ENCODE results near the gene HCN2.
"Not testable (repeated sequence)": the region's sequence is repeated elsewhere in the genome, so short reads cannot be mapped to it uniquely, and the experiment has no call there.

HCN2 gene

DNA sequence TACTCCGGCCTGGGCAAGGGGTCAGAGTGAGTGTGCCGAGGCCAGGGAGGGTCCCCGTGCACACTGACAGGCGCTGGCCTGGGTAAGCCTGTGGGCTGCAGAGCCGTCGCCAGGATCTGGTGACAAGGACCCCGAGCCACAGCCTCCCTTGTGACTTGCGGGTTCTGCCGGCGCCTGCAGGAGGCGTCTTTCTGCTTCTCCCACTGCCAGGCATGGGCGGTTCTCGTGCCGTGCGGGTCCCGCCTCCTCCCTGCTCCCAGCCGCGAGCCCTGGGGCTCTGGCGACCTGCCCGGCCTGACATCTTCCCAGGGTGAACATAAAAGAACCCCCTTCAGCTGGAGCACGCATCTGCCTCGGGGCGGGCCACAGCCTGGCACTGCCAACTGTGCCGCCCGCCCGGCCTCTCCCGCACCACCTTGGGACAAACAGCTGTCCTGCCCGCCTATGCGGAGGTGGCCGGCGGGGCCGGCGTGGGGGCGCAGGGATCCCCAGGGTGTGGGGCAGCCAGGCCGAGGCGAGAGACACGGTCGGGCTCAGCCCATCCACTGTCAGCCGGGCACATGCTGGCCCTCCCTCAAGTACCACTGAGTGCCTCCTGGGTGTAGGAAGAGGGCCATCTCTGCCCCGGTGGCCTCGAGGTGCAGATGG, 1.5 kb upstream of the HCN2 start:
- DNase-seq: peak; percentile 96

DNA sequence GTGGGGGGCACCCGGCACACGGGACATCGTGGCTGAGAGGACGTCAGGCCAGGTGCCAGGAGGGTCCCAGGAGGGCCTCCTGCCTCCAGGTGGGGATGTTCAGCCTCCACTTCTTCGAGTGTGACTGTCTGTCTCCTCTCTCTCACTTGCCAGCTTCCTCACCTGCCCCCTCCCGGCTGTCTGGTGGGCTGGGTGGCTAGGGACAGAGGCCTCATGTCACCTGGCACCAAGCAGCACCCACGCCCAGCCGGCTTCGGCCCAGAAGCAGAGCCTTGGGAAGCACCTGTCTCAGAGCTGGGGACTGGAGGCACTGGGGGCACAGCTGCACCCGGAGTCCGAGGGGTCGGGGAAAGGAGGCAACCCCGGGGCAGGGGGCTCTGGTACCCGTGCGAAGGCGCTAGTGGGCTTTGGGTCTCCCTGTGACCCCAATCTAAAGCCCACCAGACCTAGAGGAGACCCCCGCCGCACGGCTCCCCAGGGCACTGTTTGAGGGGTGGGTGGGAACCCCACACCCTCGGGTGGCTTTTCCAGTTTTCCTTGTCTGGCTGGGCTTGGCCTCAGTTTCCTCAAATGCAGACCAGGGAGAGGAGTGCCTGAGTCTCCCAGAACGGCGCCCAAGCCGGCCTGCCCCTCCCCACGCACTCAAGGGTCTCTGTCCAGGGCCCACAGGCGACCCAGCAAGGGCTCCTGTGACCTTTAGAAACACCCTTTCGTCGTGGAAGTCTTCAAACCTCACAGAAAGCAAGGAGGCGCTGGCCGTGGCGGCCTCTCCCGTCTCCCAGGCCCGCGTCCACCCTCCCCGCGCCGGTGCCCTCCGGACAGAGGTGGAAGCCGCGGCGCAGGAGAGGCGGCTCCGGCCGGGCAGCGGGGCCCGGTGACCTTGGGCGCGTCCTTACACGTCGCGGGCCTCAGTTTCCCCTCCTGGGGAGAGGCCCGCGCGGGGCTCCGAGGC, 664 bp upstream of the HCN2 start:
- peak; percentile 87 for DNase-seq

DNA sequence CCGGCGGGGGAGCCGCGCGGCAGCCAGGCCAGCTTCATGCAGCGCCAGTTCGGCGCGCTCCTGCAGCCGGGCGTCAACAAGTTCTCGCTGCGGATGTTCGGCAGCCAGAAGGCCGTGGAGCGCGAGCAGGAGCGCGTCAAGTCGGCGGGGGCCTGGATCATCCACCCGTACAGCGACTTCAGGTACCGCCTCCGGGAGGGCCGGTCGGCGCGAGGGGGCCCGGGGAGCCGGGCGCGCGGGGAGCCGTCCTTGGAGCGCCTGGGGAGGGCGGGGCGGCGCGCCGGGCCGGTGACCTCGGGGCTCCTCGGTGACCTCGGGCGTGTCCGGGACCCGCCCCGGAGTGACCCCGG, 690 bp downstream of the HCN2 start:
- DNase-seq: peak; percentile 28

DNA sequence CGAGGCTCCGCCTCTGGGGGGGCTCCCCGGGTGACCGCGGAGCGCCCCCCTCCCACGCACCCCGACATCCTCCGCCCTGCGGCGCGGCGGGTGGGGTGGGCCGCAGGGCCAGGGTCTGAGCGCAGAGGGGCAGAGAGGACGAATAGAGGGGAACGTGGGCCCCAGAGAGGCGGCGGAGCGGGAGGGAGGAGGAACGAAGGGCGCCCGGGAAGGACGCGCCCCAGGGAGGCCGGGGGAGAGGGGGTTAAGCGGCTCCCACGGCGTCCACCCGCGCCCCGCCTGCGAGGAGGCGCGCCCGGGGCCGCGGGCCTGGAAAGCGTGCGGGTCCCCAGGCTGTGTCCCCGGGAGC, 1.0 kb downstream of the HCN2 start:
- DNase-seq: no peak

DNA sequence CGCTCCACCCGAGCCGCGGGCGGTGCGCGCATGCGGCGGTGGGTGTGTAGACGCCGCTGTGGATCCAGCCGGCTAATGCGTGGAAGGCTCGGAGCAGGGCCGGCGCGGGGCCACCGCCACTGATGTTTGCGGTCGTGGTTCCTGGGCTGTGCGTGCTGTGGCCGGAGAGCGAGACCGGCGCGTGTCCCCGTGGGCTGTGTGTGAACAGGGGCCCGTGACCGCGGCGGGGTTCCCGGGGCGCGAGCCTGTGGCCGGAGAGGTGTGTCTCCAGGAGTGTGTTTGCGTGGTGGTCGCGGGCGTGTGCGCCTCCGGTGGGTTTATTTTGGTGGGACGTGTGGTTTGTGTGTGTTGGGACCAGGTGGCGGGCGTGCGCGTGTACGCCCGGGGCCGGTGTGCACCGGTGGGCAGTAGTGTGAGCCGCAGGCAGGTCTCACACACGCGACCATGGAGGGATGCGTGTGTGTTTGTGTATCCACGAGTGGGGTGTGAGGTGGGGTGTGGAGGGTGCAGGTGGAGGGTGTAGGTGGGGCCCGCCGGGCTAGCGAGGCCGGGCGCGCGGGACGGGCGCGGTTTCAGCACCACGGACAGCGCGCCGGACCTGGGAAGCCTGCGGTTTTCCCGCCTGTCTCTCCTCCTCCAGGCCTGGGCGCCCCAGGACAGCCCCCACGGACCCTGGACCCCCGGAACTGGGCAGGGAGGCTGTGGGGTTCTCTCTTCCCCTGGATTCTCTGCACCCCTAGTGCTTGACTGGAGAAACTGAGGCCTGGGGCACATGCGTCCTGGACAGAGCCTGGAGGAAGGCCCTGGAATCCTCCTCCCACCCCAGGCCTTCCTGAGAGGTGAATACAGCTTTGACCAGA, 1.6 kb downstream of the HCN2 start:
- no peak for DNase-seq

DNA sequence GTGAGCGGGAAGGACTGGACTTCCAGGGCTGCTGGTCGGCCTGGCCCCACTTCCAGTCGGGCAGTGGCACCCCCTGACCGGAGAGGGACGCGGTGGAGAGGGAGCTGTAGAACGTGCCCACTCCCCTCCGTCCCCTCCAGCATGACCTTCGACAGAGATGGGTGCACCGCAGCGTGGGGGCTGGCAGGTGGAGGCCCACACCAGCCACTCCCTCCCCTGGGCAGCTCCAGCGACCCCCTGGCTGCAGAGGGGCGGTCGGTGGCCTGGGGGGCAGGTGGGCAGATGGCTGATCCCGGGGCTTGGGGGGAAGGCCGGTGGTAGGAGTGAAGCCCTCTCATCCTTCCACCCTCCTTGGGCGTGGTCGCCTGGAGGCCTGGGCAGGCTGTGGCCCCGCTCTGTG, 2.4 kb downstream of the HCN2 start:
- no peak for DNase-seq

DNA sequence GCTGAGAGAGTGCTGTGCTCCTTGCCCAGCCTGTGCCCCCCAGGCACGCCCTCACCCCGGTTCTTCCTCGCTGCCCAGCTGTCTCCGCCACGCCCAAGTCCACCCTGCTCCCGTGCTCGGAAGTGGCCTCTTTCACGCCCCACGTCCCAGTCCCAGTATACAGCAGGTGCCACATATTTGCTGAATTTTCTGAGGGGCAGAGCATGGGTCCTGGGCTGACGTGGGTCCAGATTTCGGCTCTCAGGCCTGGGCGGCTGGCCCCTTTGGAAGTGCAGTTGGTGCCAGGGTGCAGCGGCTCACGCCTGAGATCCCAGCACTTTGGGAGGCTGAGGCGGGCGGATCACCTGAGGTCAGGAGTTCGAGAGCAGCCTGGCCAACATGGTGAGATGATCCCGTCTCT, 3.4 kb downstream of the HCN2 start:
- DNase-seq: no peak

DNA sequence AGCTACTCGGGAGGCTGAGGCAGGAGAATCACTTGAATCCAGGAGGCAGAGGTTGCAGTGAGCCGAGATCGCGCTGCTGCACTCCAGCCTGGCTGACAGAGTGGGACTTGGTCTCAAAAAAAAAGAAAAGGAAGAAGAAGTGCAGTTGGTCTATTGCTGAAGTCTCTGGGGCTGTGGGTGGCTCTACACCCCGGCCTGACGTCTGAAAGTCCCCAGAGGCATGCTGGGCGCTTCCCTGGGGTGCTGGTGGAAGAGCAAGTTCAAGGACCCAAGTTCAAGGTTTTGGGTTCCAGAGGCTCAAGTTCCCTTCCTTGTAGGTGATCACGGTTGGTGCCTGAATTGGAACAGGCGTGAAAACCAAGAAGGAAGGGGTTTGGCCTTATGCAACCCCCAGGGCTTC, 3.8 kb downstream of the HCN2 start:
- DNase-seq: no peak

DNA sequence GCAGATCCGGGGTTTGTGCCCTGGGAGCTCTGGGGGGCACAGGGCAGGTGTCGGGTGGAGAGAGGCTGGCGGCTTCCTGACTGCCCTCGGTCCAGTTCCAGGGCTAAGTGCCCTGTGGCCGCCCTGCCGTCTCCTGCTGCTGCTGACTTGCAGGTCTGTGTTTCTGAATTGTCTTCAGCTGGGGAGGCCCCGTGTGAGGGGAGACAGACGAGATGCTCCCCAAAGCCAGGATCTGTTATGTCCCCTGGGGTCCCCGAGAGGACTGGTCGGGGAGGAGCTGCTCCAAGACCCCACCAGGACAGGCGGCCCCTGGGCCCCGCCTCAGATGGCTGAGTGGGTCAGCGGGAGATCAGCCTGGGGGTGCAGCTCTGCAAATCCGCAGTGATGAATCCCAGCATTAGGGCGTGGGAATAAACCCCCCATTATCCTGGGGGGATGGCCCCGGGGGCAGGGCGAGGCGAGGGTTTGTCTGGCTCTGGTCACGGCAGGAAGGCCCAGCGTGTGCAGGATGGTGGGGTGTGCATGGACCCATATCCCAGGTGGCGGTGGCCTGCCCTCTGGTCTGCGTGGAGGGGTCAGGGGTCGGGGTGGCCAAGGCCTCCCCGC, 4.7 kb downstream of the HCN2 start:
- DNase-seq: no peak

DNA sequence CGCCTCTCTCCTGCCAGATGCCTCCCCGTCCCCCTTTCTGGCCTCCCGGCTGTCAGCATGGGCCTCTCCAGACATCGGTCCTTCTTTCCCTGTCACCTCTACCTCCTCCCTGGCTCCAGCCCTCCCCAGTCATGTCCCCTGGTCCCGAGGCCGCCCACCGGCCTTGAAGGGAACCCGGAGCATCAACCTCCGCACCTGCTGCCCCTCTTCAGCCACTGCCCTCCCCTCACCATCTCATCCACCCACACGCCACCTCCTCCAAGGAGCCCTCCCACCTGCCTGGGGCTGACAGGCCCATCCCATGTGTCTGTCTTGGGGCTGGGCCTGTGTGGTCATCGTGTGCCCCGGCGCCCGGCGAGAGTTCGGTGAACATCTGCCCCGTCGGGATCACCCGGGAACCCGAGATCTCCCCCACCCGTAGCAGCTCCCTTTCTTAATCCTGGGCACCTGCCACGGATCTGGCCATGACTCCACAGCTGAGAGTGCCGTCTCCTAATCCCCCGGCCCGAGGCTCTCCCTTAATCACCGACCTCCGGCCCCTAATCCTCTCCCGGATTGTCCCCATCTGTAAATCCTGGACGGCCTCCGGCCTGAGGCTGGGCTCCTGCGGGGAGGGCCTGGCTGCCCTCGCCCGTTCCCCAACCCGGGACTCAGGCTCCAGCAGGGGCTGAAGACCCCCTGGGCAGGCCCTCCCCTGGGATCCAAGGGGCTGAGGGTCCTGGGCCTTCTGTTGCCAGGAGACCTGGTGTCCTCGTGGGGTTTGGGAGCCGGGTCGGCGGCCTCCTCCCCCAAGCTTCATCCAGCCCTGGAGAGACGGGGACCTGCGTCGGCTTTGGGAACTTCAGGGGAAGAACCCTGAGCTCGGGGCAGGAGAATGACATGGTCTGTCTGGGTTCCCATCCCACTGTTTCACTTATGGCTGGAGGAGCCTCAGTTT, 5.9 kb downstream of the HCN2 start:
- no peak for DNase-seq

DNA sequence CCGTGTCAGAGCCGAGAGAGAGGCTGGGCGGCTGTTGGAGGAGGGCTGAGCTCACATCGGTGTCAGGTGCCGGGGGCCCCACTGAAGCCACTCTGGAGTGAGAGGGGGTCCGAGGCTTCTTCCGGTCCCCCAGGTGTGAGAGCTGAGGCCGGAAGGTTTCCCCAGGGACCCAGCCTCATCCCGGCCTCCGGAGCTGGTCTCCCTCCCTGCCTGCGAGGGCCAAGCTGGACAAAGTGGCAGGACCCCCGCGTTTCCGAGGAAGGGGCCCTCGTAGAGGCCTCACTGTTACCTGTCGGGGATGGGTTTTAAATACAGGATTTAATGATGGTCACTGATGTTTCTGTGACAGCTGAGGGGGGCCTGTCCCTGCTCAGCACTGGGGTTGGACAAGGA, 6.6 kb downstream of the HCN2 start:
- no peak for DNase-seq

DNA sequence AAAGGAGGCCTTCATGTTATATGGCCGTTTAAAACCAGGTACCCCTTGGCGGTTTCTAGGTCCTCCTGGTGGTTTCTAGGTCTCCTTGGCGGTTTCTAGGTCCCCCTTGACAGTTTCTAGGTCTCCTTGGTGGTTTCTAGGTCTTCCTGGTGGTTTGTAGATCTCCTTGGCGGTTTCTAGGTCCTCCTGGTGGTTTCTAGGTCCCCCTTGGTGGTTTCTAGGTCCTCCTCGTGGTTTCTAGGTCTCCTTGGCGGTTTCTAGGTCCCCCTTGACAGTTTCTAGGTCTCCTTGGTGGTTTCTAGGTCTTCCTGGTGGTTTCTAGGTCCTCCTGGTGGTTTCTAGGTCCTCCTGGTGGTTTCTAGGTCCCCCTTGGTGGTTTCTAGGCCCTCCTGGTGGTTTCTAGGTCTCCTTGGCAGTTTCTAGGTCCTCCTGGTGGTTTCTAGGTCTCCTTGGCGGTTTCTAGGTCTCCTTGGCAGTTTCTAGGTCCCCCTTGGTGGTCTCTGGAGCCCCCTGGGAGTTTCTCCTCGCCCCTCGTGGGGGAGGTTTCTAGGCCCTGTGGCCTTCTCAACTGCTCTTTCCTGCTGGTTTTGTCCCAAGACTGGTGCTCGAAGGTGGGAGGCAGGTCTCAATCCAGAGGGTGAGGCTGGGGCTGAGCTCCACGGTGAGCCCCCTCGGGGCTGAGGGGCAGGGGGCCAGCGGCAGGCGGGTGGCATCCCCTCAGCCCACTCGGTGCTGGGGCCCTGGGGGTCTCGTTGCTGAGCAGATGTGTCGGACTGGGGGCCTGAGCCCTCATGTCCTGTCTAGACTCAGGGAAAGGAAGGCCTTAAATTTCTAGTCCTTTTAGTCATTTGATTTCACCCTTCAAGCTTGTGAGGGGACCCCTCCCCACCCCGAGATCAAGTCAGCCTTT, 8.0 kb downstream of the HCN2 start:
- no peak for DNase-seq

DNA sequence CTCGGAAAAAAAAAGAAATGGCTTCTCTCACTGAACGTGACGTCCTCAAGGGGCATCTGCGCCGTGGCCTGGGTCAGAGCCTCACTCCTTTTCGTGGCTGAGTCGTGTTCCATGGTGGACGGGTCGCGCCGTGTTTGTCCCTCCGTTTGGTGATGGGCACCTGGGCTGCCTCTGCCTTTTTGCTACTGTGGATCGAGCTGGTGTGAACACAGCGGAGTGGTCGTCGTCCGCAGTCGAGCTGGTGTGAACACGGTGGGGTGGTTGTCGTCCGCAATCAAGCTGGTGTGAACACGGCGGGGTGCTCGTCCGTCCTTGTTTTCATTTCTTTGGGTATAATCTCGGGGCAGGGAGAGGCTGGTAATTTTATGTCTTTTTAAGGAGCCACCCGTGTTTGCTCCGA, 11.6 kb downstream of the HCN2 start:
- DNase-seq: no peak

DNA sequence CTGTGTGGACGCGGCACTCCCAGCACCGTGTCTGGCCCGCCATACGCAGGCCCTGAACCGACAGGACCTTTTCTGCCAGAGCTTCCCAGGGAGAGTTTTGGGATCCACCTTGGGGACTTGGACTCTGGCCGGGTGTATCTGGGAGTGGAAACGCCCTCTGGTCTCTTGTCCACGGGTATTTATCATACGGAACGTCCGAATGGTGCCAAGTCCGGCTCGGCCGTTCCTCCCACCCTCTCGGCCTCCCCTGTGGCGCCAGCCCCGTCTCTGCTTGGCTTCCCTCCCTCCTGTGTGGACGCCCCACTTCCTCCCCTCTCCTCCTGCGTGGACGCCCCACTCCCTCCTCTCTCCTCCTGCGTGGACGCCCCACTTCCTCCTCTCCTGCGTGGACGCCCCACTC, 12.1 kb downstream of the HCN2 start:
- no peak for DNase-seq

DNA sequence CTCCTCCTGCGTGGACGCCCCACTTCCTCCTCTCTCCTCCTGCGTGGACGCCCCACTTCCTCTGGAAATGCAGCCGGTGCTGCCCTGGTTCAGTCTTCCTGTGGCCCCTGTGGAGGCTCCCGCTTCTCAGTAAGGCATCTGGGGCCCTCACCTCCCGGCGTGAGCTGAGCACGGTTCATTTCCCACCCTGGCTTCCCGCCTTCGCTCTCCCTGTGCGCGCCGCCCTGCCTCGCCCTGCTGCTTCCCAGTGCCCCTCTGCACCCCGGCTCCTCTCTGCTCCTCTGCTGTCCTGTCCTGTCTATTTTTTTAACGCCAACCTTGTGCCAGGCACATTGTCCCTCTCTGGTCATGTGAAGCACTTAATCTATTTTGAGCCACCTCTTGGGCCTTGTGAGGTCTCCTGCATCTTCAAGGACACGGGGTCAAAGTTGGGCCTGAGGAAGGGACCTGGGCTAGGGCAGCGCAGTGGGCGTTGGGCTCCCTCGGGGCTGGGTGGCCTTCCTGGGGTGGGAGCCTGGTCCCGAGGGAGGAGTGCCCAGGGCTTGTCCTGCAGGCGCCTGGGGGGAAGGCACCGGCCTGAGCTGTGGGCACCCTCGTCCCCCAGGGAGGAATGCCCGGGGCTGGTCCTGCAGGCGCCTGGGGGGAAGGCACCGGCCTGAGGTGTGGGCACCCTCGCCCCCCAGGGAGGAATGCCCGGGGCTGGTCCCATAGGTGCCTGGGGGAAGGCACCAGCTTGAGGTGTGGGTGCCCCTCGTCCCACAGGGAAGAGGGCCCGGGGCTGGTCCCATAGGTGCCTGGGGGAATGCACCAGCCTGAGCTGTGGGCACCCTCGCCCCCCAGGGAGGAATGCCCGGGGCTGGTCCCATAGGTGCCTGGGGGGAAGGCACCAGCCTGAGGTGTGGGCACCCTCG, 13.0 kb downstream of the HCN2 start:
- DNase-seq: no peak

DNA sequence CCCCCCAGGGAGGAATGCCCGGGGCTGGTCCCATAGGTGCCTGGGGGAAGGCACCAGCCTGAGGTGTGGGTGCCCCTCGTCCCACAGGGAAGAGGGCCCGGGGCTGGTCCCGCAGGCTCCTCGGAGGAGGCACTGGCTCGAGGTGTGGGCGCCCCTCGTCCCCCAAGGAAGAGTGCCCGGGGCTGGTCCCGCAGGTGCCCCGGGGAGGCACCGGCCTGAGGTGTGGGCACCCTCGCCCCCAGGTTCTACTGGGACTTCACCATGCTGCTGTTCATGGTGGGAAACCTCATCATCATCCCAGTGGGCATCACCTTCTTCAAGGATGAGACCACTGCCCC, 13.6 kb downstream of the HCN2 start:
- not testable (repeated sequence) for DNase-seq

DNA sequence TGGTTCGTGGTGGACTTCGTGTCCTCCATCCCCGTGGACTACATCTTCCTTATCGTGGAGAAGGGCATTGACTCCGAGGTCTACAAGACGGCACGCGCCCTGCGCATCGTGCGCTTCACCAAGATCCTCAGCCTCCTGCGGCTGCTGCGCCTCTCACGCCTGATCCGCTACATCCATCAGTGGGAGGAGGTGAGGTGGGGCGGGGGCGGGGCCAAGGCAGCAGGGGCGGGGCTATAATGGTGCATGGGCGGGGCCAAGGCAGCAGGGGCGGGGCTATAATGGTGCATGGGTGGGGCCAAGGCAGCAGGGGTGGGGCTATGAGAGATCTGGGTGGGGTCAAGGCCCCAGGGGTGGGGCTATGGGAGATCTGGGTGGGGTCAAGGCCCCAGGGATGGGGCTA, 14.1 kb downstream of the HCN2 start:
- DNase-seq: not testable (repeated sequence)

DNA sequence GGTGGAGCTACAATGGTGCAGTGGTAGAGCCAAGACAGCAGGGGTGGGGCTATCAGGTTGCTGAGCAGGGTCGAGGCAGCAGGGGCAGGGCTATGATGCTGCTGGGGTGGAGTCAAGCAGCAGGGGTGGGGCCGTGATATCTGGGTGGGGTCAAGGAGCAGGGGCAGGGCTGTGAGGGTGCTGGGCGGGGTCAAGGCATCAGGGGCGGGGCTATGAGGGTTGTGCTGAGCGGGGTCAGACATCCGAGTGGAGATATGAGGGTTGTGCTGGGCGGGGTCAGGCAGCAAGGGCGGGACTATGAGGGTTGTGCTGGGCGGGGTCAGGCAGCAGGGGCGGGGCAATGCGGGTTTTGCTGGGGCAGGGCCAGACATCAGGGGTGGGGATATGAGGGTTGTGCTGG, 14.7 kb downstream of the HCN2 start:
- no peak for DNase-seq

DNA sequence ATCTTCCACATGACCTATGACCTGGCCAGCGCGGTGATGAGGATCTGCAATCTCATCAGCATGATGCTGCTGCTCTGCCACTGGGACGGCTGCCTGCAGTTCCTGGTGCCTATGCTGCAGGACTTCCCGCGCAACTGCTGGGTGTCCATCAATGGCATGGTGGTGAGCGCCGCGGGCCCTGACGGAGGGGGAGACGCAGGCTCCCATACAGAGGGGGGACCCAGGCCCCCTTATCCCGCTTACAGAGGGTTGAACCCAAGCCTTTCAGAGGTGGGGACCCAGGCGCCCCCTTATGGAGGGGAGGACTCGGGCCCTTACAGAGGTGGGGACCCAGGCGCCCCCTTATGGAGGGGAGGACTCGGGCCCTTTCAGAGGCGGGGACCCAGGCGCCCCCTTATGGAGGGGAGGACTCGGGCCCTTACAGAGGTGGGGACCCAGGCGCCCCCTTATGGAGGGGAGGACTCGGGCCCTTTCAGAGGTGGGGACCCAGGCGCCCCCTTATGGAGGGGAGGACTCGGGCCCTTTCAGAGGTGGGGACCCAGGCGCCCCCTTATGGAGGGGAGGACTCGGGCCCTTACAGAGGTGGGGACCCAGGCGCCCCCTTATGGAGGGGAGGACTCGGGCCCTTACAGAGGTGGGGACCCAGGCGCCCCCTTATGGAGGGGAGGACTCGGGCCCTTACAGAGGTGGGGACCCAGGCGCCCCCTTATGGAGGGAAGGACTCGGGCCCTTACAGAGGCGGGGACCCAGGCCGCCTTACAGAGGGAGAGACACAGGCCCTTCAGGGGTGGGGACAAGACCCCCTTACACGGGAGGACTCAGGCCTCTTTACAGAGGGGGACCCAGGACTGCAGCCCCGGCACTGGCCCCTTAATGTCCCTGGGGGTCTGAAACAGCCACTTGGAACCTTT, 15.6 kb downstream of the HCN2 start:
- not testable (repeated sequence) for DNase-seq

All from NCI-H1092 treated with DMSO at 0.1 percent for 48 hours (cell line).